Panc1 (cell line): ENCODE results near the gene ITIH5. TPM values are rescaled to one million over a fixed set of nuclear protein-coding genes. Genes with fewer than 3 reads are reported as not detected.

Experiments
- ATAC-seq: fragments of 200-7000 bp; cut with Tn5 transposase; 2 replicates; pipeline ENCODE4 v1.9.1; 2020; ENCODE audit warnings: mild to moderate bottlenecking, moderate library complexity
- BruUV-seq: library from RNA; stranded (reverse); fragments of 400-500 nt; replicated peaks from 2 replicates; lab custom pipeline; 2021; lab: Mats Ljungman, UMichigan
- CTCF ChIA-PET: fragments of 300-600 bp; sonication (Branson Sonifier 250); formaldehyde crosslinking; loops from one replicate; lab custom pipeline; 2022; ENCODE audit warnings: antibody characterized with exemption; lab: Charles Lee
- POLR2A ChIA-PET: fragments of 300-600 bp; sonication (Branson Sonifier 250); formaldehyde crosslinking; loops from one replicate; lab custom pipeline; 2022; ENCODE audit warnings: antibody characterized with exemption; lab: Charles Lee
- DNase-seq: peaks from one replicate; pipeline ENCODE4 v3.0.0-alpha.2; 2010; ENCODE audit warnings: low read depth, low spot score
- H3K27ac ChIP-seq: 2 replicates; pipeline ENCODE4 v1.5.1; 2011; ENCODE audit warnings: mild to moderate bottlenecking, low read length, inconsistent platforms
- H3K27me3 ChIP-seq: fragments of 200-500 bp; sonication (Bioruptor generic); 2 replicates; pipeline ENCODE4 v1.6.0; 2014; ENCODE audit warnings: low read length, inconsistent platforms; ENCODE audit not compliant: control insufficient read depth, insufficient read depth
- H3K36me3 ChIP-seq: fragments of 200-500 bp; sonication (Bioruptor generic); 2 replicates; pipeline ENCODE4 v1.5.1; 2014; ENCODE audit warnings: inconsistent platforms, mild to moderate bottlenecking, low read length, moderate library complexity; ENCODE audit not compliant: control insufficient read depth, insufficient read depth
- H3K4me1 ChIP-seq: 2 replicates; pipeline ENCODE4 v1.5.1; 2011; ENCODE audit warnings: inconsistent platforms, mild to moderate bottlenecking, low read length, moderate library complexity; ENCODE audit not compliant: control insufficient read depth, insufficient read depth
- H3K4me3 ChIP-seq, 2 experiments: 2 replicates each; pipeline ENCODE4 v1.5.1; 2011 to 2012; ENCODE audit warnings: low read depth in 2 of 2, low read length in 2 of 2, mild to moderate bottlenecking in 2 of 2, inconsistent platforms in 1 of 2, moderate library complexity in 1 of 2
- H3K9me3 ChIP-seq: fragments of 200-500 bp; sonication (Bioruptor generic); 2 replicates; pipeline ENCODE4 v1.5.1; 2014; ENCODE audit warnings: low read depth, mild to moderate bottlenecking, inconsistent platforms, low read length, moderate library complexity; ENCODE audit not compliant: control insufficient read depth, insufficient read depth
- POLR2AphosphoS5 ChIP-seq: IDR thresholded peaks from 2 replicates; pipeline ENCODE4 v1.6.1; 2012; ENCODE audit warnings: mild to moderate bottlenecking, low read depth, low read length, moderate library complexity
- REST ChIP-seq, 2 experiments: IDR thresholded peaks; 2 replicates each; pipeline ENCODE4 v1.6.1; 2011 to 2012; ENCODE audit warnings: low read depth in 2 of 2, control low read depth in 1 of 2, low read length in 1 of 2, mild to moderate bottlenecking in 1 of 2, moderate library complexity in 1 of 2; ENCODE audit not compliant: insufficient read depth in 1 of 2
- SIN3A ChIP-seq: IDR thresholded peaks from 2 replicates; pipeline ENCODE4 v1.6.1; 2012; ENCODE audit warnings: low read depth, mild to moderate bottlenecking, low read length, moderate library complexity, borderline replicate concordance; ENCODE audit not compliant: insufficient read depth
- TCF7L2 ChIP-seq: IDR thresholded peaks from 2 replicates; pipeline ENCODE4 v1.6.1; 2011; ENCODE audit warnings: mild to moderate bottlenecking, low read depth, low read length, inconsistent platforms
- in situ Hi-C: cut with HindIII; loops from 2 replicates; pipeline ENCODE4 v1.10.0; 2016; ENCODE audit warnings: low sequenced_read_pairs, low pct_unique_long_range_greater_than_20kb
- intact Hi-C: fragments of 100-400 bp; cut with micrococcal nuclease; formaldehyde crosslinking; loops from one replicate; pipeline ENCODE4 v1.10.0; 2022; ENCODE audit not compliant: unreplicated experiment
- total RNA-seq: library from RNA; stranded (reverse); gene quantifications from one replicate; pipeline ENCODE4 v1.2.1, GENCODE V29; 2021; ENCODE audit not compliant: unreplicated experiment
- TF ChIP-seq, protein P1 (sequence below): fragments of 450-650 bp; IDR thresholded peaks from 2 replicates; pipeline ENCODE4 v1.5.1; 2017; ENCODE audit warnings: mild to moderate bottlenecking

The ITIH5 gene
- total RNA-seq, 1 experiment from 2014 or later = not detected

- H3K4me1 ChIP-seq = no peaks in the 10 kb centered on the region
- H3K4me3 ChIP-seq = no peak overlapping the region
- intact Hi-C loops = no loop called here
- BruUV-seq = no TSS peak
- H3K36me3 ChIP-seq = no peaks in the 10 kb centered on the region
- H3K27me3 ChIP-seq = peaks cover 4% of the 10 kb centered on the region; the same call in 1 of the 2 replicates
- POLR2A ChIA-PET = interaction anchor here (0.5 kb wide), 1 partner anchor 158 kb away, joined by 6 read pairs; no protein-coding TSS in a partner anchor
- ATAC-seq (no peak), DNase-seq (no peak)
- CTCF ChIA-PET = no interaction called here
- no peaks in the 10 kb centered on the region for H3K9me3 ChIP-seq
- H3K27ac ChIP-seq = no peak overlapping the region
- in situ Hi-C loops = no loop called here
- TF ChIP-seq TCF7L2 (no peak), SIN3A (no peak), POLR2AphosphoS5 (no peak), REST (IDR thresholded peaks at IDR 0.05; ENCODE audit: insufficient read depth in 1 of 2, low read depth in 2 of 2, low read length in 1 of 2) (no peak)
- TF ChIP-seq, protein P1, sequence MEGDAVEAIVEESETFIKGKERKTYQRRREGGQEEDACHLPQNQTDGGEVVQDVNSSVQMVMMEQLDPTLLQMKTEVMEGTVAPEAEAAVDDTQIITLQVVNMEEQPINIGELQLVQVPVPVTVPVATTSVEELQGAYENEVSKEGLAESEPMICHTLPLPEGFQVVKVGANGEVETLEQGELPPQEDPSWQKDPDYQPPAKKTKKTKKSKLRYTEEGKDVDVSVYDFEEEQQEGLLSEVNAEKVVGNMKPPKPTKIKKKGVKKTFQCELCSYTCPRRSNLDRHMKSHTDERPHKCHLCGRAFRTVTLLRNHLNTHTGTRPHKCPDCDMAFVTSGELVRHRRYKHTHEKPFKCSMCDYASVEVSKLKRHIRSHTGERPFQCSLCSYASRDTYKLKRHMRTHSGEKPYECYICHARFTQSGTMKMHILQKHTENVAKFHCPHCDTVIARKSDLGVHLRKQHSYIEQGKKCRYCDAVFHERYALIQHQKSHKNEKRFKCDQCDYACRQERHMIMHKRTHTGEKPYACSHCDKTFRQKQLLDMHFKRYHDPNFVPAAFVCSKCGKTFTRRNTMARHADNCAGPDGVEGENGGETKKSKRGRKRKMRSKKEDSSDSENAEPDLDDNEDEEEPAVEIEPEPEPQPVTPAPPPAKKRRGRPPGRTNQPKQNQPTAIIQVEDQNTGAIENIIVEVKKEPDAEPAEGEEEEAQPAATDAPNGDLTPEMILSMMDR = no peak
Observed at GRCh38 chr10:7511612-7512011, 155.2 kb downstream of the ITIH5 start.

Other genes starting within 250 kb of the ITIH5 start
- gene ITIH2, start 36.4 kb upstream of the ITIH5 start, total RNA-seq = 0.67 TPM
- 8.4 TPM for gene KIN, start 121.0 kb upstream of the ITIH5 start, total RNA-seq
- gene ATP5F1C, start 121.2 kb upstream of the ITIH5 start, total RNA-seq = 189 TPM
- 5.5 TPM for gene TAF3, start 151.5 kb upstream of the ITIH5 start, total RNA-seq